ENCODE measurements around the gene TANC2.

Gene TANC2

GRCh38 chr17:62965686-62966425 is at the start of gene TANC2:
Gene TANC2, plus strand, starts transcription at chr17:62966235. Its CDS starts 43,325 bp downstream, at chr17:63009560.
- peak; percentile 88 for DNase-seq (ENCODE audit: low spot score)

DNA sequence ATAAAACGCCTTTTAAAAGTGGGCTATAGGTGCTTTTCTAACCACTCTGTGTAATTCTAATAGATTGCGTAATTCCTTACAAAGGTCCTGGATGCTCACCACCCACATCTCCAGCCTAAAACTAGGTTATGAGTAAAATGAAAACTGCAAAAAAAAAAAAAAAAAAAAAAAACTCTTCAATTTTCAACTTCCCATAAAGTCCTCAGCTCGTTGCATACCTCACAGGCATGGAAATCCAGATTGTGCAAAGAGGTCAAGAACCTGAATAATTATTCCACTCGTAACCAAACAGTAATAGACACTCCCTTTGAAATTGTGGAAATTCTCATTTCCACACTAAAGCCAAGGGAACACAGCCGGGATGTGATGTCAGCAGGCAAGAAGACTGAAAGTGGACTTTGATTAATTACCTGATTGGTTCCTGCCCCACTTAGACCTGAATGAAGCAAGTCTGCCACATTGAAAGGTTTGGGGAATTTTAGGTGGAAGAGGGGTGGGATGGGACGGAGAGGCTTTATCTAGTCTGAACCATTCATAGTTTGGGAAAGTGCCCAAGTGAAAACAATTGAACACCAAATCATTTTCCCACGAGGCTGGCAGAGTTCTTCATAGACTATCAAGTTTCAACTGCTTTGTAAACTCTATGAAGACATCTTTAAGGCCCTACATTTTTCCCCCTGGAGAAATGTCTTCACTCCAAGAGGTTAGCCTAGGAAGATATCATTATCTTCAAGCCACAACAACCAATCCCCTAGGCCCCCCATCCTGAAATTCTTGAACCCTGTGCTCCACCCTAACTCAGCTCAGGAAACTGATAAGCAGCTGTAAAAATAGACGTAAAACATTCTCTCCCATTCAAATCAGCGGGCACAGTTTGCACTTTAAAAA is 49.1 kb upstream of the TANC2 start:
- no peak for DNase-seq (ENCODE audit: low spot score)

DNA sequence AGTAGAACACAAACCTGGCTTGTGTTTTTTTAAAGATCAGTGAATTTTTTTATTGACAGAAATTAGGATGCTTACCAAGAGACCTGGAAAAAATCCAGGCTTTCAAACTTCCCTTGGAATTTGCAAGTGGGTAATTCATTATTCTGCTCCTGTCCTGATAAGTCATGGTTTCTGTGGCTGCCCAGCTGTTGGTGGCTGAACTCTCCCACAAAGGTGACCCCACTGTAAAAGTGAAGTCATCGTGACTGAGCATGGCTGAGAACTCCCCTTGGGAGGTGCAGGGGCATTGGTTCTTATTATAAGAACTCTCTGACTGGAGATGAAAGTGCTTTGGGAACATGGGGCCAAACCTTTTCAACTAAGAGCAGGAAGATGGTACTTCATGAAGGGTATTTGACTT is 46.6 kb upstream of the TANC2 start:
- DNase-seq (ENCODE audit: low spot score) = no peak

DNA sequence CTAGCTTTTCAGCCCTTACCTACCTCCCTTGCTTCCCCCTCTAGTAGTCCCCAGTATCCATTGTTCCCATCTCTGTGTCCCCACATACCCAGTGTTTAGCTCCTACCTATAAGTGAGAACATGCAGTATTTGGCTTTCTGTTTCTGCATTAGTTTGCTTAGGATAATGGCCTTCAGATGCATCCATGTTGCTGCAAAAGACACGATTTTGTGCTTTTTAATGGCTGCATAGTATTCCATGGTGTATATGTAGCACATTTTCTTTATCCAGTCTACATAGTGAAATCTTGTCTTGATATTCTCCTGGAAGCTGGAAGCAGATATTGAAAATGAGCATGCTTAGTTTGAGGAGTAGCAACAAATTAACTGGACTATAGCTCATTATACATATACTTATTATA is 45.7 kb upstream of the TANC2 start:
- DNase-seq (ENCODE audit: low spot score) = no peak

DNA sequence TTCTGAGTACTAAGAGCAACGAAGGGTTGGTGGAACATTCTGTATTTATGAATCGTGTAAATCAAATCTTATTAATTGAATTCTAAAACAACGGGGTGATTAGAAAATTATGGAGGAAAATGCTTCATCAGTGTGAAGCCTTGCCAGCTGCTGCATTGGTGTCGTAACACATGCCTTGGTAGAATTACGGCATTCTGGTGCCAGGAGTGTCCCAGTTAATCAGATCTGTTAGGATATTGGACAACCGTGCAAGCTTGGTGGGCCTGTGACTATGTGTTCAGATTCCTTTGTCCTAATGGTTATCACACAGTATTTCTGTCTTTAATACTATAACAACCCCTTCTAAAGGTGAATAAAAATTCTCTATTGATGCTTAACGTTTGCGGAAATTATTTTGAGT is 44.2 kb upstream of the TANC2 start:
- no peak for DNase-seq (ENCODE audit: low spot score)

- no peak for DNase-seq (ENCODE audit: low spot score)
Measured at GRCh38 chr17:62923258-62924150, 42.5 kb upstream of the TANC2 start.

DNA sequence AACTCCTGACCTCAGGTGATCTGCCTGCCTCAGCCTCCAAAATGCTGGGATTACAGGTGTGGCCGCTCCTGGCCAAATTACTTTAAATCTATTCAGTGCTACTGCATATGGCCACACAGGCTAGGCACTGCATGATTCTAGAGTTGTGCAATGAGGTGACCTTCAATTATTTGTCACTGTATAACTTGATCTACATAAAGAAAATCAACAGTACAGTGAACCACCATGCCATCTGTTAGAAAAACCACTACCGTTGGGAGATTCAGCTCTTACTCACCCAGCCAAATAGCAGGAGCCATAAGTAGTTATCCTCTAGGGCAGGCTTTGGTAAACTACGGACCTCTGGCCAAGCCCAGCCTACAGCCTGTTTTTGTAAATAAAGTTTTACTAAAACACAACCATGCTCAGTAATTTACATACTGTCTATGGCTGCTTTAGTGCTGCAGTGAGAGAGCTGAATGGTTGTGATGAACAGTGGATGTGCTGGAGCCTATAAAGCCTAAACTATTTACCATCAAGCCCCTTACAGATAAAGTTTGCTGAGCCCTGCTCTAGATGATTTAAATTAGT is 40.7 kb upstream of the TANC2 start:
- DNase-seq (ENCODE audit: low spot score) = no peak

- DNase-seq (ENCODE audit: low spot score) = no peak
Measured at GRCh38 chr17:62927083-62927482, 39.0 kb upstream of the TANC2 start.

DNA sequence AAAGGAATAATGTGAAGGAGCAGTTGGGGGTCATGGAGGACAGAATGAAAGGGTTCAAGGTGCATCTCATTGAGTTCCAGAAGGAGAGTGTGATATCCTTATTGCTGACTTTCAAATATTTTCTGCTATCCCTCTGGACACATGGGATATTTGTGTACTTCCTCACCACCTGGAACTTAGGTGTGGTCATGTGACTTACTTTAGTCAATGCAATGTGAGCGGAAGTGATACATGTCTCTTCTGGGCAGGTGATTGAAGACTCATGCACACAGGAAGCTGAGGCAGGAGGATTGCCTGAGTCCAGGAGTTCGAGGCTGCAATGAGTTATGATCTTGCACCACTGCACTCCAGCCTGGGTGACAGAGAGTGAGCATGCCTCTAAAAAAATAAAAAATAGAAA is 36.7 kb upstream of the TANC2 start:
- no peak for DNase-seq (ENCODE audit: low spot score)

GRCh38 chr17:62931101-62931500 is 34.9 kb upstream of the TANC2 start:
- no peak for DNase-seq (ENCODE audit: low spot score)

DNA sequence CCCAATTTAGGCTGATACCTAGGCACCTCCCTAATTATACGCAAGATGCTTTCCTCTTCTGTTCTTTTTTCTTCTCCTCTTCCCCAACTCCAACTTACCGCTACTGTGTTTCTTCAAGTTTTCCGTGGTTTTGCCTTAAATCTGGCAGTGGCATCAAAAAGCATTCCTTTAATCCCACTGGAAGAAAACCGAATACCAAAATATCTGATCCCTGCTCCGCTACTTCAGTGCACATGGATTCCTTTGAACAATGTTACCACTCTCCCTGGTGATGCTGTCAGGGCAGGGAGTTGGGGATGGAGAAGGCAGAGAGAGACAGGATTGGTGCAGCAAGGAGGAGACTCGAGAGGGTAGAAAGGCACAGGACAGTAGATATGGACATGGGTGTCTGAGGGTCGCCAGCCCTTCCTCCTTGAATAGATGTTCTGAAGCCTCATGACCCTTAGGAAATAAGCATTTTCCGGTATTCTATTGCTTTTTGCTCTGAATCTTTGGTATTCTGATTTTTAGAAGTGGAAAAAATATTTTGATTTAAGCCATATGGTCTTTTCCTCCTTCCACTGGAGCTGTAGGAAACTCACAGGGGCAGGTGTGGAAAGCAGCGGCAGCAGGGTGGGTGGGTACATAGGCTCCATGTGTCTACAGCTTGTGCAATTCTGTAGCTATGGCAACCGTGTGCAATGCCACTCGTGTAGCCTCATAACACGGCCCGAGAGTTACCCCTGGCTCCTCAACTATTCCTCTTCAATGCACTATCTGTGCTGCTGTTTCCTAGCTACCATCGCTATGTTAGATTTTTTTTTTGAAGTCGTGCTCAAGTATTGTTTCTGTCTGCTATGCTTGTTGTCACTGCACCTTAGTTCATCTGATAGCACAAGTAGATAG is 32.3 kb upstream of the TANC2 start:
- DNase-seq (ENCODE audit: low spot score) = no peak

DNA sequence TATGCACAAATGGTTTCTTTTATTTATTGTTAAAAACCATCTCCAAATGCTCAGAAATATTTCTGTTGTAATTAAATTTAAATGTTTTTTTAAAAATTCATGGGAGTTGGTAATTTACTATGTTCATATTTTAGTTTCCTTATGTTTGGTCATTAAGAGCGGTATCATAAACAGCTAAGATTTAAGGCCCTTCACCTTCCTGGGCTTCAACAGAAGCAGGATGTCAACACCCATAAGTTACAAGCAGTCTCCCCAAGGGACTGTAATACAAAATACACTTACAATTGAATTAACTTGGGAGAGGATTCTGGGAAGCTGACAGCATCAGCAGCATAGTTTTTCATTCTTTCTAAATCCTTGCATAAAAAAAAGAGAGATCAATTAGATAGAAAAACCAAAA is 30.9 kb upstream of the TANC2 start:
- no peak for DNase-seq (ENCODE audit: low spot score)

DNA sequence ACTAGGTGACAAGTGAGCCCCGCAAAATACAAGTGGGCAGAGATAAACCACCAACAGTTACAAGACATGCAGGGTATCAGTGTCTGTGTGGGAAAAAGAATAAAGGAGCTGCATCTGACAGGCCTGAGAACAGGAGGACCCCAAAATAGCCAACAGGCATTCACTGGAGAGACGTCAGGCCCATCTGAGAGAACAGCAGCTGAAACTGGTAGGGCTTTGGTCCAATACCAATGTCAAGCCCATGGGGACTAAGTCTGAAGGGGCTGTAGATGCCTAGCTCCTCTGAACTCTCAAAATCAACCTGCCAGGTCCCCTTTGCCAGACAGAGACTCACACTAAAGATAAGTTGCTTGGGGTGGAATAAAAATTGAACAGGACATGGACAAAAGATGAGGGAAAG is 30.5 kb upstream of the TANC2 start:
- no peak for DNase-seq (ENCODE audit: low spot score)

DNA sequence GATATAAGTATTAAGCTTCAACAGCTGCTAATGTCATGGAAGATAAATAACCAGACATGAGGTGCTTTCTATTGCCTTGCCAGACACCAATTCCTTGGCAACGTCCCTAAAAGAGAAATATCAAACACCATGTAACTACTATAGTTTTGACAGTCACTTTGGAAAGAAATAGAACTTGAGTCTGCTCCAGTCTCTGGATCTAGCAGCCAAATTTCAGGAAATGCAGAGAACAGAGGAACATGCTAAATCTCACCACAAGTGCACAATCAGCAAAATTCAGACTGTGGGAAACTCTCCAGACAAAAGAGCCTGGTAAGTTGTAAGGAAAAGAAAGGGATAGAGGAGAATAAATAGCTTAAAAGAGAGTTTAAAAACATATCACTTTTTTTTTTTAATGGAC is 28.4 kb upstream of the TANC2 start:
- no peak for DNase-seq (ENCODE audit: low spot score)

- DNase-seq (ENCODE audit: low spot score) = no peak
Measured at GRCh38 chr17:62941358-62941991, 24.6 kb upstream of the TANC2 start.

DNA sequence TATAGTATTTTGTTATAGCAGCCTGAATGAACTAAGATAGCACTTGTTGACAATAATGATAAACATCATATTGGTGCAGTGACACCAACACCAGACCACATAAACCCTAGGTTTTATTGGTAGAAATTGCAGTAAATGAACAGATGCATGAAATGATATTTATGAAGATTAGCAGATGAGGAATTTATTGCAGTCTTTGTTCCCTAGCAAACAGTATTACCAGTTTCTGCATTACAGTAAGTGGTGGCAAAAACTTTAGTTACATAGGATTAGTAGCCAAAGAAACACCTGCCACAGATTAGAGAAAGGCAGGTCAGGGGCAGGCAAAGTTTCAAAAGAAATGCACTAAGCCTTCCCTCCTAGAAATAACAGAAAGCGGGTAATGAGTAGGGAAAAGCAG is 17.7 kb upstream of the TANC2 start:
- DNase-seq (ENCODE audit: low spot score) = no peak

DNA sequence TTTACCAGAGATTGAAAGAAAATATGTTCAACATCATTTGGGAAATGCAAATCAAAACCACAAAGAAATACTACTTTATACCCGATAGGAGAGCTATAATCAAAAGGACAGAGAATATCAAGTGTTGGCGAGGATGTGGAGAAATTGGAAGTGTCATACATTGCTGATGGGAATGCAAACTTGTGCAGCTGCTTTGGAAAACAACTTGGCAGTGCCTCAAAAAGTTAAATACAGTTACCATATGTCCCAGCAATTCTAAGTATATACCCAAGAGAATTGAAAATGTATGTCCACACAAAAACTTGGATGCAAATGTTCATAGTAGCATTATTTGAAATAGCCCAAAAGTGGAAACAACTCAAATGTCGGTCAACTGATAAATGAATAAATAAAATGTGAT is 17.0 kb upstream of the TANC2 start:
- no peak for DNase-seq (ENCODE audit: low spot score)

- DNase-seq (ENCODE audit: low spot score) = no peak
Measured at GRCh38 chr17:62950067-62950466, 16.0 kb upstream of the TANC2 start.

DNA sequence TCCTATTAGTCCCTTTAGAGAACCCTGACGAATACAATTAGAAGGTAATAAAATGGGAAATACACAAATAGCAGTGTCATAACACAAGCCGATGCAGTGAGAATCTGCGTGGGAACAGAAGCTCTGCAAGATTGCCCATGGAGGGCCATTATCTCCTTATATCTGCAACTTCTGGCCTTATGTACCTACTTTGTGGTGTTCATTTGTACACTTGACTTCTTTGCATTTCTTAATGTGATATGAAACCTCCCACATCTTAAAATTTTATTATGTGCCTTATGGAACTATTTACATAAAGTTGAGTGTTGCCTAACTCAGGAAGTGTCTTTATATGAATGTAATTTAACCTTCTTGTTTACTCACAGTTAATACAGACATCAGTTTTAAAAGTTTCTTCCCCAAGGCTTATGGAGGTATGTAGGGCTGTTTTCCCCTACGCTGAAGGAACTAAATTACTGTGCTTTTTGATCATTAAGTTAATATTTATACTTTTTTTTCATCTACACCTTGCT is 10.1 kb upstream of the TANC2 start:
- no peak for DNase-seq (ENCODE audit: low spot score)

GRCh38 chr17:62963296-62963695 is 2.7 kb upstream of the TANC2 start:
- DNase-seq (ENCODE audit: low spot score) = no peak
